A673 (cell line): Measurements from ENCODE around the gene TDRD5. TPM values are rescaled to one million over a fixed set of nuclear protein-coding genes. Genes with fewer than 3 reads are reported as not detected.

ENCODE experiments used
- BruUV-seq: library from RNA; stranded (reverse); fragments of 400-500 nt; replicated peaks from 2 replicates; lab custom pipeline; 2021; lab: Mats Ljungman, UMichigan
- CTCF ChIA-PET: fragments of 300-600 bp; sonication (Branson Sonifier 250); formaldehyde crosslinking; loops from one replicate; lab custom pipeline; 2022; ENCODE audit warnings: antibody characterized with exemption; lab: Charles Lee
- POLR2A ChIA-PET: fragments of 300-600 bp; sonication (Branson Sonifier 250); formaldehyde crosslinking; loops from one replicate; lab custom pipeline; 2022; ENCODE audit warnings: antibody characterized with exemption; ENCODE audit not compliant: low non-redundant PET; lab: Charles Lee
- DNase-seq: peaks from one replicate; pipeline ENCODE4 v3.0.0-alpha.2; 2015; ENCODE audit warnings: low spot score
- H3K27ac ChIP-seq: fragments of 200-600 bp; sonication (generic); 2 replicates; pipeline ENCODE4 v1.5.1; 2016; ENCODE audit warnings: mixed run types, low read depth, mild to moderate bottlenecking, mixed read lengths, antibody characterized with exemption, low read length; ENCODE audit not compliant: poor library complexity, severe bottlenecking
- H3K27me3 ChIP-seq: fragments of 200-600 bp; sonication (generic); replicated peaks from 2 replicates; pipeline ENCODE4 v1.6.1; 2017; ENCODE audit warnings: mixed run types, low read depth, mild to moderate bottlenecking, mixed read lengths, antibody characterized with exemption, low read length; ENCODE audit not compliant: insufficient read depth, poor library complexity
- H3K36me3 ChIP-seq: fragments of 200-600 bp; sonication (generic); 2 replicates; pipeline ENCODE4 v1.6.1; 2016; ENCODE audit warnings: mixed run types, mild to moderate bottlenecking, mixed read lengths, antibody characterized with exemption, low read length; ENCODE audit not compliant: insufficient read depth, poor library complexity, severe bottlenecking
- H3K4me1 ChIP-seq: fragments of 200-600 bp; sonication (generic); 2 replicates; pipeline ENCODE4 v1.6.1; 2017; ENCODE audit warnings: mixed run types, mild to moderate bottlenecking, mixed read lengths, antibody characterized with exemption, low read length; ENCODE audit not compliant: insufficient read depth, poor library complexity, severe bottlenecking
- H3K4me3 ChIP-seq: fragments of 200-600 bp; sonication (generic); 2 replicates; pipeline ENCODE4 v1.5.1; 2016; ENCODE audit warnings: low read depth, mixed run types, mild to moderate bottlenecking, mixed read lengths, low read length; ENCODE audit not compliant: poor library complexity, severe bottlenecking
- H3K9me3 ChIP-seq: fragments of 200-600 bp; sonication (generic); 2 replicates; pipeline ENCODE4 v1.6.1; 2016; ENCODE audit warnings: mixed run types, low read depth, mild to moderate bottlenecking, mixed read lengths, antibody characterized with exemption, low read length; ENCODE audit not compliant: poor library complexity, severe bottlenecking
- EZH2 ChIP-seq: fragments of 200-600 bp; sonication (generic); IDR thresholded peaks from 2 replicates; pipeline ENCODE4 v1.6.1; 2017; ENCODE audit warnings: borderline replicate concordance, low read depth, mild to moderate bottlenecking, mixed read lengths, antibody characterized with exemption, low read length; ENCODE audit not compliant: poor library complexity, severe bottlenecking
- intact Hi-C: fragments of 100-400 bp; cut with micrococcal nuclease; formaldehyde crosslinking; loops from one replicate; pipeline ENCODE4 v1.10.0; 2022; ENCODE audit not compliant: unreplicated experiment
- total RNA-seq: library from RNA; stranded (reverse); gene quantifications from 2 replicates; pipeline ENCODE4 v1.2.3, GENCODE V29; 2021
- TF ChIP-seq, protein P1 (sequence below): fragments of 300-800, 200-600 bp; sonication (generic); conservative IDR thresholded peaks from 2 replicates; pipeline ENCODE4 v1.5.1; 2017; ENCODE audit warnings: low read depth, mild to moderate bottlenecking, antibody characterized with exemption, low read length, moderate library complexity, mixed read lengths

TDRD5 gene
- total RNA-seq, 1 experiment from 2014 or later: not detected

GRCh38 chr1:179714623-179715022, 123.0 kb downstream of the TDRD5 start:
- ChIA-PET CTCF (no interaction called here), POLR2A (no interaction called here)
- TF ChIP-seq, protein P1, sequence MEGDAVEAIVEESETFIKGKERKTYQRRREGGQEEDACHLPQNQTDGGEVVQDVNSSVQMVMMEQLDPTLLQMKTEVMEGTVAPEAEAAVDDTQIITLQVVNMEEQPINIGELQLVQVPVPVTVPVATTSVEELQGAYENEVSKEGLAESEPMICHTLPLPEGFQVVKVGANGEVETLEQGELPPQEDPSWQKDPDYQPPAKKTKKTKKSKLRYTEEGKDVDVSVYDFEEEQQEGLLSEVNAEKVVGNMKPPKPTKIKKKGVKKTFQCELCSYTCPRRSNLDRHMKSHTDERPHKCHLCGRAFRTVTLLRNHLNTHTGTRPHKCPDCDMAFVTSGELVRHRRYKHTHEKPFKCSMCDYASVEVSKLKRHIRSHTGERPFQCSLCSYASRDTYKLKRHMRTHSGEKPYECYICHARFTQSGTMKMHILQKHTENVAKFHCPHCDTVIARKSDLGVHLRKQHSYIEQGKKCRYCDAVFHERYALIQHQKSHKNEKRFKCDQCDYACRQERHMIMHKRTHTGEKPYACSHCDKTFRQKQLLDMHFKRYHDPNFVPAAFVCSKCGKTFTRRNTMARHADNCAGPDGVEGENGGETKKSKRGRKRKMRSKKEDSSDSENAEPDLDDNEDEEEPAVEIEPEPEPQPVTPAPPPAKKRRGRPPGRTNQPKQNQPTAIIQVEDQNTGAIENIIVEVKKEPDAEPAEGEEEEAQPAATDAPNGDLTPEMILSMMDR: no peak
- TF ChIP-seq EZH2: no peak
- BruUV-seq: no TSS peak
- Histone ChIP-seq H3K9me3 (peaks cover 23% of the 10 kb centered on the region), H3K27me3 (no peaks in the 10 kb centered on the region), H3K27ac (no peak overlapping the region), H3K4me3 (no peak overlapping the region), H3K36me3 (no peaks in the 10 kb centered on the region), H3K4me1 (no peaks in the 10 kb centered on the region)
- intact Hi-C loops: no loop called here
- DNase-seq: no peak

DNA sequence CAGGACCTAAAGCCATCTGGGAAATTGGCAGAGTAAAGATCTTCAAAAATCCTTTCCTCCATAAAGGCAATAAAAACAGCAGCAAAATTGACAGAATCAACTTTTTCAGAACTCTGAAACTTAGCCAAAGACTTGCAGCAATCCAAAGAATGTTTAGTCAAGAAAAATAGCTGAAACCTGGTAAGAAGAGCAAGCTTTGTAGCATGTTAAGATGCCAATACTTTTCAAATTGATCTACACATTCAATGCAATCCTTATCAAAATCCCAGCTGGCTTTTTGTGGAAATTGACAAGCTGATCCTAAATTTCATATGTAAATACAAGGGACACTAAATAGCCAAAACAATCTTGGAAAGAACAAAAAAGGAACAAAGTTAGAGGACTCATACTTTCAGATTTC, 127.6 kb downstream of the TDRD5 start:
- H3K4me1 ChIP-seq: no peaks in the 10 kb centered on the region
- H3K27ac ChIP-seq: no peak overlapping the region
- H3K27me3 ChIP-seq: no peaks in the 10 kb centered on the region
- CTCF ChIA-PET: no interaction called here
- peaks cover 24% of the 10 kb centered on the region for H3K9me3 ChIP-seq
- POLR2A ChIA-PET: no interaction called here
- no peak for DNase-seq
- BruUV-seq: no TSS peak
- no peaks in the 10 kb centered on the region for H3K36me3 ChIP-seq
- no peak for TF ChIP-seq EZH2
- TF ChIP-seq, protein P1: no peak
- intact Hi-C loops: no loop called here
- no peak overlapping the region for H3K4me3 ChIP-seq

- TF ChIP-seq EZH2: no peak
- TF ChIP-seq, protein P1: no peak
- Histone ChIP-seq H3K27me3 (peaks cover 52% of the 10 kb centered on the region), H3K36me3 (no peaks in the 10 kb centered on the region), H3K4me1 (no peaks in the 10 kb centered on the region), H3K4me3 (no peak overlapping the region), H3K27ac (no peak overlapping the region), H3K9me3 (no peaks in the 10 kb centered on the region)
- intact Hi-C loops: no loop called here
- CTCF ChIA-PET: no interaction called here
- no TSS peak for BruUV-seq
- POLR2A ChIA-PET: interaction anchor here (0.5 kb wide), 1 partner anchor 9 kb away, joined by 3 read pairs; no protein-coding TSS in a partner anchor
- no peak for DNase-seq
These were observed 136.6 kb downstream of the TDRD5 start for GRCh38 chr1:179728271-179728670.
